NCI-H1694 (cell line): ENCODE measurements around the gene NMNAT2.

Experiments used
- DNase-seq: peaks from one replicate; lab custom pipeline; 2025; lab: John Stamatoyannopoulos, UW

Gene NMNAT2

DNA sequence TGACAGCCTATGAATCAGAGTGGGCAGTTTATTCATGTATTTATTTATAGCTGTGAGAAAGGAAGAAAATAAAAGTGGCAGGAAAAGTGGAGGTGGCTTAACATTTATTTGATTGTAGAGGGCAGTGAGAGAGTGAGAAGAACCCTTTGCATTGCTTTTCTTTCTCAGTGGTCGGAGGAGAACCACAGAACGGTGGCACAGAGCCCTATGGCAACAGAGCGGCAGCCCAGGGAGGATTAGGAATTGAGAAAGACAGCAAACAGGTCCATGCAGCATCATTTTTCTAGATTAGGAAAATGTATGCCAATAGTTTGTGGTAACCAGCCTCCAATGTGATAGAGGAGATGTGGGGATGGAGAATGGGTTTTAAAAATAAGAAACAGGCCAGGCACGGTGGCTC is 53.1 kb downstream of the NMNAT2 start:
- DNase-seq: no peak

DNA sequence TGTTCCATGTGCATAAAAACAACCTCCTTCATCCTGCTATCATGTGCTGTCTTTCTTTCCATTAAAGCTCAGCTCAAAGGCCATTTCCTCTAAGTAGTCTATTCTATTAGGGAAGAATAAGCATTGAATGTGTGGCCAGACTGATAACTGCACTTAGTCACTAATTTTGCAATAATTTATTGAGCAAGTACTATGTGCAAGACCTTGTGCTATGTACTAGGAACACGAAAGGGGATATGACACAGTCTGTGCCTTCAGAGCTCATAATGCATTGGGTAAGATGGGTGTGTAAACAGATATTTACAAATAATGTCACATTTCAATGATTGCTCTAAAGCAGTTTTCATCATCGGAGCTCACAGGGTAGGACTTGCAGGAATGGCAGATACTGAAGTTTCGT is 54.2 kb downstream of the NMNAT2 start:
- DNase-seq: no peak

DNA sequence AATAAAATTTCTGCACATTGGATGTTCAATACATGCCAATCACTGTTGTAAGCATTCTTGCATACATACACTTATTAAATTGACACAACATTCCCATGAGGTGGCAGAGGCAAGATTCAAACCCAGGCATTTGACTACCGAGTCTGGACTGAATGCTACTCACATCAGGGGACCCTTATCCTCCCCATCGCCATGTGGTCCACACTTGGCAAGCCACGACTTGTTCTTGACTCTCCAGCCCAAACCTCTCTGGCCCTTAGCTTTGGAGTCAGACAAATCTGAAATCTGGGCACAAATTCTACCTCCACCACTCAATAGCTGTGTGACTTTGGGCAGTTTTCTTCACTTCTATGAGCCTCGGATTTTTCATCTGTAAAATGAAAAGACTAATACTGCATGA is 57.1 kb downstream of the NMNAT2 start:
- no peak for DNase-seq

DNA sequence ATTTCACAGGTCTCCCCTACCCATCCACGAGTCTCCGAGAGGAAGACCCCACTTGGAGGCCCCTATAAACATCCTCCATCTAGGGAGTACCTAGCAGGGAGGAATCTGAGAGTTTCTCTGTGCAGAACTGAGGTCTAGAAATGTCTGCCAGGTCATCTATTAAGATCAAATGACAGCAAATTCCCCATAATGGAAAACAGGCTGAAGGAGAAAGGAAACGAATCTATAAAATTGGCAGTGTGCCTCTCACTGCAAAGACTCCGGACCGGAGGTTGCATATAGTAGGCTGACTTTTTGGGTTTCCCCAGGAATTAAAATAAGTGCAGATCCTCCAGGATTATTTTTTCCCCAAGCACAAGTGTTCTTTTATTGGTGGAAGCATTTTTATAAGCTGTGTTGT is 57.7 kb downstream of the NMNAT2 start:
- DNase-seq: no peak

DNA sequence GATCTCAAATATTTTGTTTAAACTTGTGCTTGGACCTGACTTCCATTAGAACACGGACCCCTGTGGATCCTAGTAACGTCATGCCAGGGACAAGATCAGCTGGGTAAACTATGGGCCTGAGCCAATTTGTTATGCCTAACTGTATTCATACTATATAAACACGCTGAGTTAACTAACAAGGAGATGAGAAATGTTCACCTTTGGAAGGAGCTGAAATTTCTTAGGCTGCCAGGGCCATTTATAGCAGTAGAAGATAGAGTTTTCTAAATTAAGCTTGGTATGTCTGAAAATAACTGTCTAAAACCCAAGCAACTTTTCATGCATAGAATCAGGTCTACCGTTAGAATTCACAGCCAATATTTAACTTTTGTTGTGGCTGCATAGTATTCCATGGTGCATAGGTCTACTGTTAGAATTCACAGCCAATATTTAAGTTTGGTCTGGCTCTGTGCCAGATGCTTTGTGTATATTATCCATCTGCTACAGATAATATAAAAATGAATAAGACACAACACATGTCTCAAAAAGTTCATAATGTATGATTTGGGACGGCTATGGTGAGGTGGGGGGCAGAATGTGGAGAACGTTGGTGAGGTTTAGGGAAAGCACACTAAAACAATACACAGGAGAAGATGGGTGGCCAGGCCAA is 61.5 kb downstream of the NMNAT2 start:
- DNase-seq: no peak

DNA sequence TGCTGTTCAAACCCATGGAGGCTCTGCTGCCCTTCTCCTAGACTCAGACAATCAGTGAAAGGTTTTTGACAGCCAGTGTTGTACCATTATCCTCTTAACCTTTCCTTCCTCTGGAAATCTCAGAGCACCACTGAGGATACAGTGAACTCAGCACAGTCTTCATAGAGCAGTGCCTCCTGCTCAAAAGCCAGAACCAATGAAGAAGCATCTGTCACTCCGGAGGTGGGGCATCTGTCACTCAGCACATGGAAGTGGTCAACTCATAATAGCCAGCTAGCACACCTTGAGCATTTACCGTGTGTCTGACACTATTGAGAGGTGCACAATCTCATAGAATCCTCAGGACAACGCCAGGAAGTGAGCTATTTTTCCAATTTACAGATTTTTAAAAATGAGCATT is 62.4 kb downstream of the NMNAT2 start:
- no peak for DNase-seq

DNA sequence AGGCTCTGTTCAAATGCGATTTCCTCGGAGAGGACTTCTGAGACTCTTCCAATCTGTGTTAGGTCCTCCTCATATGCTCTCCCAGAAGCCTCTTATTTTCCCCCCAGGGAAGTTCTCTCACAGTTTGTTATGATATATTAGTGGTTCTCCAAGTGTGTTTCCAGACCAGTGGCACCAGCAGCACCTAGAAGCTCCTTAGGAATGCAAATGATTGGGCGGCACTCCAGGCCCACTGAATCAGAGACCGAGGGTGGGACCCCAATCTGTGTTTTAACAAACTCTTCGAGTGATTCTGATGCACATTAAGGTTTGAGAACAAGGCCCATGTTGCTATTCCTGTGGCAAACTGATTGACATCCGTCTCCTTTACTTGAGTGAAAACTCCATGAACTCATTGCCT is 63.0 kb downstream of the NMNAT2 start:
- no peak for DNase-seq

DNA sequence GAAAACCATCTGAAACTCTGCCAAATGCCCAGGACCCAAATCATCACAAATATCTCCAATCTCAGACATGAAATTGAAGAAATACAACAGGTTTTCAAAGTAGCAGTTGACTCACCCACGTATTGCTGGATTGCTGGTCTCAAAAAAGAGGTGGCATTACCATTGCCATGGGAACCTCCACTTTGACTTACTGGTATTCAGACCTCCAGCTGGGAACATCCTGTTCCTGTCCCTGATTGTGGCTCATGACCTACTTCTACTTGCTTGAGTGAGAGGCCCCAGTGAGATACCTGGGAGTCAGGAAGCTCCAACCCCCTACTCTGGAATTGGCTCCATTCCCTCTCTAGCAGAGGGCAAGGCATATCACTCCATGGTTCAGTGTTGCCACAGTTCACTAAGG is 64.6 kb downstream of the NMNAT2 start:
- no peak for DNase-seq

DNA sequence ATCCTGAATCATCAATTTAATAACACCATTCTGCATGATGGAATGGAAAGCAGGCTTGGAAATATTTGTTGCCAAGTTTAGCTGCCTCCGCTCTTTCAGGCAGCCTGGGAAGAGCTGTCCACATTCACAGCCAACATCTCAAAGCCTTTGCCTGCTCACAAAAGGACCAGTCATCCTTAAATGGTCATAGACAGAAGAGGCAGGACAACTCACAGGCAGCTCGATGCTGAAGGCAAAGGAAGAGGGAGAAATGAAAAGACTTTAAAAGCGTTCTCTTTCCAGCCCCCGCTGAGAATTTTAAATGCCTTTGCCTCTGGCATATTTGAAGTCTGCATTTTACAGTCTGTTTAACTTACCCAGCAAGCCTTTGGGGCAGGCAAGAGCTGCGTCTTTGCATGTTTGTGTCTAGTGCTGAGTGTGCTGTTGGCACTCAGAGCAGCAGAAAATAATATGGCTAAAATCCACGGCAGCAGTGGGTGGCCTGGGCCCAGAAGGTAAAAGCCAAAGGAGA is 68.9 kb downstream of the NMNAT2 start:
- DNase-seq: no peak

DNA sequence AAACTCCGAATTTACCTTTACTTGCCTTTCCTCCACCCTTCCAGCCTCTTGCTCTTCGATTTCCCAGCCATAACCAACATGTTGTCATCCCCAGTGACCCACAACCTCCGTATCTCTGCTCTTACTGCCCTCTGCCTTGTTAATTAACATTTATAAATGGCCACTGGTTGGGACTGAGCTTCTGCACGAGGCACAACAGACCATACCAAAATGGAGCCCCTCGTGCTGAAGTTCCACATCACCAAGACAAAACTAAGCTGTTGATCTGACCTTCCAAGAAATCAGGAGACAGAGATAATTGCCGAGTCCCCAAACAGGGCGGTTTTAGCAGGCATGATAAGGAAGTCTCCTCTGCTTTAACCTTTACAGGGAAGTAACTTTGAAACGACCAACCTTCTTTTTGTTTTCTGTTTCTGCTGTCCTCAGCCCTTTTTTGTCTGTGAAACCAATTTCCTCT is 71.9 kb downstream of the NMNAT2 start:
- no peak for DNase-seq

DNA sequence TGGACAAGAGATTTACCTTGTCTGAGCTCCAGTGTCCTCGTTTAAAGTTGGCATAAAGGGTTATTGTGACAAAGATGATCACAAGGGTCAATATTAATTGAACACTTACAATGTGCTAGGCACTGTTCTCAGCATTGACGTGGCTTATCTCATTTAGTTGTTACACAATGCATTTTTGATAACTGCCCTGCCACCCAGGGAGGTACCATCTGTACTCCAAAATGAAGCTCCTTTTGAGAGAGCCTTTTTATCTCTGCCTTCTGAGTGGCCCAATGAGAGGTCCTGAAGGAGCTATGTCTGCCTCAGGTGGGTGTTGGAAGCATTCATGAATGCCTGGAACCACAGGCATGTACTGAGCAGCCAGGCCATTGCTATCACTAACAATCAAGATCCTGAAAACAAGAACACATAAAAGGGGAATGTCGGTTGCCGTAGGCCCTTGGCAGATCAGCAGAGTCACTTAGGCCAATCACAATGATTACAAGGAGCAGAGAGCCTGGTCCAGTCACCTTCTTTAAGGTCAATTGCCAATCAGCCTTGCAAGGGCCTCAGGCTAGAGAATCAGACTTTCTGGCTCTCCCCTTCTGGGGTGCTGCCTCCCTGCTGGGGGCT is 78.5 kb downstream of the NMNAT2 start:
- DNase-seq: no peak

DNA sequence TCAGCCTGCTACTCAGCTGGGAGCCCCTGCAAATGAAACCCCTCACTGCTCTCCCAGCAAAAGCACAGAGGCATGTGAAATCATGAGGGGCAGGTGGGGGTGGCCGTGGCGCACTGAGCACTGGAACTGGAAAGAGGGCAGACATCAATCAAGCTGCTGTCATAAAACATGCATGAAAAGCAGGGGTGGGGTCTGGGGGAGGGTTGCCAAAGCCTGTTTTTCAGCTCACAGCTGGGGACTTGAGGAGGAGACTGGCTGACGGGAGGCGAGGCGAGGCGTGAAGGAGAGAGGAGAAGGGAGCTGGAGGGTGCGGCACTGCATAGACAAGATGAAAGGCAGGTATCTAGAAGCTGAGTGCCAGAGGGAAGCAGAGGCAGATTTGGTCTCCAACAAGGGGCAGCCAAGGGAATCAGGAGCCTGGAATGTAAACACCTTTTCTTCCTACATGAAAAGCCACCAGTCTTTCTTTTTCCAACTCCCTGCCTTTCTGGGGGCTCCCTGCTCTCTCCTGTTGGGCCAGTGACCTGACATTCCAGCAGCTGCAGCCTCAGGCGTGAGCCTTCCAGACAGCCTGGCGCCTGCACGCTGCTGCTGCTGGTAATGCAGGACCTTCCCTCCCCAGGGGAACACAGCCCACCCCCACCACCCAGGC is 87.0 kb downstream of the NMNAT2 start:
- peak; percentile 31 for DNase-seq

DNA sequence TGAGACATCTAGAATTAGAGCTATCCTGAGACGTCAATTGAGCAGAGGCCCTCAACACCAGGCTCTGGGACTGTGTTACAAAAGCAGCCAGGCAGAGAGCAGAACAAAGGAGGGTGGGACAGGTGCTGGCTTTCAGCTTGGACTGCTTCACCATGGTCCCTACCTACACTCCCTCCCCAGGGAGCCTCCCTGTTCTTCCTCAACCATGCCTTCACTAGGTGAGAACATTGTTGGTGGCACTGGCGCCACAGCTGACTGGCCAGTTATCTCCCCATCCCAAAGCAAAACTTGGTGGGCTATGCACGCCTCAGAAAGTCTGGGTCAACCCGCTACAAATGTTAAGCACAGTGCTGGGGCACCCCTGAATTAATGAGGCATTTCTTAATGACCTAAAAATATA is 87.8 kb downstream of the NMNAT2 start:
- DNase-seq: no peak

DNA sequence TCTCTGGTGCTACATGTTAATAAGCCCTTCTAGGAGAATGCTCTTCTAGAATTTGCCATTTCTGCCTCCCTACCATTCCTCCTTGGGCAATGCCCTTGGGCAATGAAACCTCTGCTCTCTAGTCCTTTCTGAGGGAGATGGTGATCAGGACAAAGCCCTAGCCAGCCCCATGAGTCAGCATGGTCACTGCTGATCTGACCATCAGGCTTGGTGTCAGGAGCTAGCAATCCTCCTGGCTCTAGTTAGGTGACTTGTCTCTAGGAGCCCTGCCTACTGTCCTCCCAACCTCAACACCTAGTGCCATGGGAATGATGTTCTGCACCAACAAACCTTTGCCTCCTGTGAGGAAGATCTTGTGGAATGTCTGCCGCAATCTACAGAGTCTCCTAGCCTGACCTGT is 89.8 kb downstream of the NMNAT2 start:
- no peak for DNase-seq

DNA sequence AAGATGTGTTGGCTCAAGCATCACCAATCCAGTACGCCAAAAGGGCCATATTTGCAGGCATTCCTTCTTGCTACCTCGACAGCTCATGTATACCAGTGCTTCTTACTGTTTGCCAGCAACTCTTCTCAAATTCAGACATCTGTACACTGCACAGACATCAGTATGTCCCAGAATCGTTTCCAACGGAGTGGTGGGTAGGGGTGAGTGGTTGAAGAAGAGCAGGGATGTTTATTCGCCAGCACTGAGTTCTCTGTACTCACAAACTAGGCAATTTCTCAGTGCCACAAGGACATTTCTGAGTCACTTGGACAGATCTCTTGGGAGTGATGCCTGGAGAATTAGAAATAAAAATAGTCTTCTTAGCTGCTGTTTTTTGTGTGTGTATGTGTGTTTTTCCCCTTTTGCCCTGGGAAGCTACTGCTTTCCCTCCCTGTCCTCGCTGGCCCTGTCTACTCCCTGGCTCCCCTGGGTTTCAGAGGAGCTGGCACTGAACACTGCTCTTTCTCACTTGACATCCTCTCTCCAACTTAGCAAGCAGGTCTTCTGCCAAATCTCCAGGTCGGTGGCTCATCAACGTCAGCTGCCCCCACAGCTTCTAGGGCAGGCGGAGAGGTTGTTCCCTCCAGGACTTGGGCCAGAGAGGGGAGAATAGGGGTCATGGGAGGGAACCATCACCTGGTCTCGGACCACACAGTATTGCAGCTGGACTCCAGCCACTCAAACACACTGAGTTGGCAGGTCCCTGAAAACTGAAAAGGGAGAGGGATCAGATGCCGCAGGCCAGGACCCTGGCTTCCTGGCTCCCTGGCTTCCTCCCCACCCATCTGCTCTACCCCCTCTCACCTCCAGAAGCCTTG is 90.5 kb downstream of the NMNAT2 start:
- DNase-seq: no peak

DNA sequence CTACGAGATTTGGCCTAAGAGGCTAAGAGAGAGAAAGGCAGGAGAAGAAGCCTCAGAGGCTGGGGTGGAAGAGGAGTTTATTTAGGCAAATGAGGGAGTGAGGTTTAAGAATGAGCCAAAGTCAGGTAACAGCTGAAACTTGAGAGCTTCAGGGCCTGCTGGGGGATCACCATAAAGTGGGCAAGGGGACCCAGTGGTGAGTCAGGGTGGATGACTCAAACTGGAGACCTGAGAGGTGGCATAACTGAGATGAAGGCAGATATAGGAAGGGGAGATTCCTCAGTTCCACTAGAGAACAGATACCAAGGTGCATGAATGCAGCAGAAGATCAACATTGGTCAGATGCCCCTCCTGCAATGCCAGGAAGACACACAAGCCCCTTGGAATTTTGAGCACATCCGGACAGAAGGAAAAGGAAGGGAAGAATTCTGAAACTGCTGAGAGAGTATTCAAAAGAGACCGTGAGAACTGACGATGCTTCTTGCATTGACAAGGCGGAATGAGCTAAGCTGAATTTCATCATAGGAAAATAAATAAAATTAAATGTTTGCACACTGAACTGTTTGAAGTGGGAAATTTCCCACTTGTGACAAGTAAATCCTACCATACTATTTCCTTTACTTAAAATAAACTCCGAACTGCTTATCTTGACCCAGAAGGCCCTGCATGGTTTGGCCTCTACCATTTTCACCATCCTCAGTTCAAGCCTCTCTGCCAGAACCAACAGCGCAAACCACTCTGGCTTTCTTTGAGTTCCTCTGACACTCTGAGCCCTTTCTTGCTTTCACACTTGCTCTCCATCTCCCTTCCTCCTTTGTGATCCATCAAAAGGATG is 94.1 kb downstream of the NMNAT2 start:
- no peak for DNase-seq

DNA sequence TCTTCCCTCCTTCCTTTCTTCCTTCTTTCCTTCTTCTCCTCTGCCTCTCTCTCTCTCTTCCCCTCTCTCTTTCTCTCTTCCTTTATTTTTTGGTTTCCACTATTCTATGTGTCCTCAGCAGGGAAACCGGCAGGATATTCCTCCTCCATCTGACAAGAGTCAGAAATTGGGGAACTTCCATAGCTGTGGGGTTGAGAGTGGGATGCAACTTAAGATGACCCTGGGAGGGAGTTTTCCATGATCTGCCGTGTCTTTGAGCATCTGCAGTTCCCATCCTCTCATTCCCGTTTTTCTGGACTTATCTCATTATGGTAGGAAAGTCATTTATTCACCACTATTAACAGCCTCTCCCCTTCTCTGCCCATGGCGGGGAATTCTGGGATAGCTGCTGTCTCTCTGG is 98.6 kb downstream of the NMNAT2 start:
- no peak for DNase-seq

DNA sequence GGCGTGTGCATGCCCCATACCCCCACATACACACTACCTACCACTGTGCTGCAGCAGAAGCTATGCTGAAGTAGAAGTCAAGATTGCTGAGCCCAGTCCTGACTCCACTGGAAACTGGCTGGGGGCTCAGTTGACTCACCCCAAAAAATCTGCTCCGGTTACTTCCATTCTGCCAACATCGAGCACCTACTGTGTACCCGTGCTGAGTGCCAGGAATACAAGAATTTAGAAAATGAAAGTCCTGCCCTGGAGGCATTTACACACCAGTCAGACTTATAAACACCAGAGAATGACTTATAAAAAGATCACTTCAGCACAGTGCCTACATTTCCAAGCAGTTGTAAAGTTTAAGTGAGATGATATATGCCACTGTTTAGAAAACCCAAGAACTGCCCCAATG is 99.1 kb downstream of the NMNAT2 start:
- no peak for DNase-seq

DNA sequence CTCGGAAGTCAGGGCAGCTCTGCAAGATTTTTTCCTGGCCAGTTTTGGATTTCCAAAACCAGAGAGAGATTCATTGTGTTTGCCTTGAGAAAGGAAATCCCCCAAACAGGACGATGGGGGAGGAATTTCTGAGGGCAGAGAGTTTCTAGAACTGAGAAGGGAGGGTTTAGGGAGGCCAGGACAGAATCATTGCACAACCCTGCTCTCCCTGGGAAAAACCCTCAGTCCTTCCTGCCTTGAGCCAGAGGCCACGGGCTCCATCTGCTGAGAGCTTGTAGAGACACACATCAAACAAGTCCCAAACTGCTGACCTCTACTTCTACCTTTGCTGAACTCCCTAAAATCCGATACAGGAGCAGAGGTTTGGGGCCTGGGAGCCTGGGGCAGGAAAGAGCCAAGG is 99.7 kb downstream of the NMNAT2 start:
- DNase-seq: no peak

DNA sequence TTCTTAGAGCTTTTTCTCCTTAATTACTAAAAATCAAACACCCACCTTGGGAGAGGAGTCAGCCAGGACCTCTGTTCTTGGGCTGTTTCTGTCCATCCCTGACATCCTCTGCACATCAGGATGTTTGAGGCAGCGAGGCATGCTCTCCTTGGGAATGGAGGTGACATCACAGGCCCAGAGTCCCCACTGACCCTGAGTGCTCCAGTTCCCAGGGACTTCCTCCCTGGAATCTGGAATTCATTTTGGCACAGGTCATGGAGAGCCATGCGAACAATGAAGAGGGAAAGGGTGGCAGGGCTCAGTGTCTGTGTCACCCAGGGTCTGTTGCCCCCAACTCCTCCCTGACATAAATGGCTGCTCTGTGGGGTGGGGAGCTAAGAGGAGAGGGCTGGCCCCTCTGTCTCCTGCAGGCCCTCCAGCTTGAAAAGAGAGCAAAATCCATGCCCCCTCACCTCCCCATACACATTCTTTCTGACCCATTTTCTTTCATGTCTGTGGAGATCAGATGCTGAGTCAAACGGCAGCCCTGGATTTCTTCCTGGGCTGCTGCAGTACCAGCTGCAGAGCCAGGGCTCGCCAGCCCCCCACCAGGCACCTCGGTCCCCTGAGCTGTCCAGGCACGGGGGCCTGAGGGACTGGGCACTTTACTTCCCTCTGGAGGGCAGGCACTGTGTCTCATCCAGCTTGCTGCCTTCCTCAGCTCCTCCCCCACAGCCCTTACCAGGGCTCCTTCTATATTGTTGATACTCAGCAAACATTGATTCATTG is 102.0 kb downstream of the NMNAT2 start:
- DNase-seq: no peak

DNA sequence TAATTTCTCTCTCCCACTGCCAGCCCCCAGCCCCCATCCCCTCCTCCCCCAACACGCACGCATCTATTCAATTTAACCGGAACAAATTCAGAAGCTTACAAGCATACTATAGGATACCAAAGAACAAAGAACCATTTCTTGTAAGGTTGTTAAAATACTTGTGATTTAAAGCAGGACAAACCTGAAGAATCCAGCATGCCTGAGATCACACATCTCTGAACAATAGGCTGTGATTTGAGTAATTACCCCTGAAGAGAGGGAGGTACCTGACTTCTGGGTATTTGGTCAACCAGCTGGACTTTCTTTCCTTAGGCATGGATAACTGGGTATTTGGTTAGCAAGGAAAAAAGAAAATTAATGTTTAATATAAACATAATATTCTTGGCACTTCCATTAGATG is 105.1 kb downstream of the NMNAT2 start:
- no peak for DNase-seq
